22Rv1 (cell line): ENCODE results near the gene UVRAG.

Experiments used
- CTCF ChIP-seq: fragments of 450-650 bp; IDR thresholded peaks from 2 replicates; pipeline ENCODE4 v1.5.1; 2017; ENCODE audit warnings: mild to moderate bottlenecking
- ZFX ChIP-seq: fragments of 450-650 bp; IDR thresholded peaks from 2 replicates; pipeline ENCODE4 v1.6.1; 2017; ENCODE audit warnings: antibody characterized with exemption, borderline replicate concordance

- TF ChIP-seq CTCF = no peak
- no peak for TF ChIP-seq ZFX
Observed at GRCh38 chr11:76159303-76159937, 344.4 kb downstream of the UVRAG start.
